ENCODE results near the gene KCNQ1. TPM values are rescaled to one million over a fixed set of nuclear protein-coding genes. Genes with fewer than 3 reads are reported as not detected.

The KCNQ1 gene
- total and polyA plus RNA-seq, 9 of the 15 experiments (the other 6 are each of a cell fraction or from before 2014, with no cell fraction given), result 0.44 TPM; not detected in 8

GRCh38 chr11:2844116-2844842 is 399.5 kb downstream of the KCNQ1 start:
- Histone ChIP-seq H3K27ac (ENCODE audit: extremely low read depth, low read depth, low read length) (no peak overlapping the region), H3K9me3 (replicated peaks; ENCODE audit: control insufficient read depth, insufficient read depth, low read depth, low read length) (no peaks in the 10 kb centered on the region), H3K9me1 (ENCODE audit: control insufficient read depth, insufficient read depth, low read length) (peaks cover 5% of the 10 kb centered on the region), H3K27me3 (ENCODE audit: control insufficient read depth in 2 of 2, insufficient read depth in 2 of 2, low read length in 2 of 2) (no peaks in the 10 kb centered on the region; a peak in 1 of 5 replicates), H3K4me1 (replicated peaks in 1 of 2; ENCODE audit: control insufficient read depth in 2 of 2, insufficient read depth in 2 of 2, low read length in 2 of 2) (peaks cover 17 to 67% of the 10 kb centered on the region in 2 experiments), H3K4me3 (no peak overlapping the region), H3K4me2 (ENCODE audit: insufficient read depth, low read length) (no peak overlapping the region), H2AFZ (ENCODE audit: low read depth, low read length) (no peak overlapping the region; the same call in 1 of the 2 replicates), H3K36me3 (ENCODE audit: control insufficient read depth, insufficient read depth, low read length) (no peaks in the 10 kb centered on the region), H4K20me1 (replicated peaks; ENCODE audit: control insufficient read depth, insufficient read depth, low read length) (no peaks in the 10 kb centered on the region), H3K9ac (ENCODE audit: insufficient read depth in 1 of 2, low read depth in 2 of 2, low read length in 2 of 2) (peak overlapping the region in 1 of 2 experiments; percentile 80; a peak in 1 of 4 replicates), H3K79me2 (ENCODE audit: control insufficient read depth, insufficient read depth, low read length) (no peaks in the 10 kb centered on the region)
- ATAC-seq (no peak; the same call in 2 of the 3 replicates), DNase-seq (ENCODE audit: extremely low read depth in 1 of 4, low spot score in 3 of 4) (no peak), FAIRE-seq (peak; percentile 54)
- in situ Hi-C loops (cut with MboI), result no loop called here
- intact Hi-C loops (cut with micrococcal nuclease), result no loop called here
- no TSS peak for BruUV-seq (replicated peaks)
- CTCF ChIA-PET (ENCODE audit: low intra/inter-chr PET ratio), result no interaction called here
- POLR2A ChIA-PET, result interaction anchor here (0.5 to 1.3 kb wide), 3 partner anchors 32 to 145 kb away, joined by 3 to 6 read pairs (median 4); partner anchors contain the start of gene KCNQ1OT1
- TF ChIP-seq GTF2E2 (tag; IDR thresholded peaks at IDR 0.05), result no peak
- no peak for TF ChIP-seq ZNF589 (CRISPR knock-in tag; IDR thresholded peaks at IDR 0.05; ENCODE audit: low read depth)
- peak; percentile 31 for TF ChIP-seq HMGN3 (IDR thresholded peaks at IDR 0.05; ENCODE audit: borderline replicate concordance, extremely low read depth, insufficient read length, low read depth, low read length)
- WGBS (ENCODE audit: insufficient coverage, low coverage, missing lambda C conversion rate), result 53% methylated on average over 17 of the region's 19 CpGs

- Histone ChIP-seq H3K27ac (ENCODE audit: extremely low read depth, low read depth, low read length) (no peak overlapping the region), H3K4me3 (no peak overlapping the region), H3K9me3 (replicated peaks; ENCODE audit: control insufficient read depth, insufficient read depth, low read depth, low read length) (no peaks in the 10 kb centered on the region), H3K36me3 (ENCODE audit: control insufficient read depth, insufficient read depth, low read length) (no peaks in the 10 kb centered on the region), H2AFZ (ENCODE audit: low read depth, low read length) (no peak overlapping the region), H3K4me1 (replicated peaks in 1 of 2; ENCODE audit: control insufficient read depth in 2 of 2, insufficient read depth in 2 of 2, low read length in 2 of 2) (peaks cover 17 to 67% of the 10 kb centered on the region in 2 experiments), H3K9me1 (ENCODE audit: control insufficient read depth, insufficient read depth, low read length) (peaks cover 5% of the 10 kb centered on the region), H3K9ac (ENCODE audit: insufficient read depth in 1 of 2, low read depth in 2 of 2, low read length in 2 of 2) (no peak overlapping the region), H3K79me2 (ENCODE audit: control insufficient read depth, insufficient read depth, low read length) (no peaks in the 10 kb centered on the region), H3K4me2 (ENCODE audit: insufficient read depth, low read length) (no peak overlapping the region), H4K20me1 (replicated peaks; ENCODE audit: control insufficient read depth, insufficient read depth, low read length) (no peaks in the 10 kb centered on the region), H3K27me3 (ENCODE audit: control insufficient read depth in 2 of 2, insufficient read depth in 2 of 2, low read length in 2 of 2) (no peaks in the 10 kb centered on the region; a peak in 1 of 5 replicates)
- BruUV-seq (replicated peaks), result no TSS peak
- intact Hi-C loops (cut with micrococcal nuclease) (no loop called here), in situ Hi-C loops (cut with MboI) (no loop called here)
- WGBS (ENCODE audit: insufficient coverage, low coverage, missing lambda C conversion rate), result 40% methylated on average over 9 of the region's 12 CpGs
- POLR2A ChIA-PET, result interaction anchor here (0.8 to 1.3 kb wide), 2 partner anchors 33 to 146 kb away, joined by 3 to 6 read pairs; partner anchors contain the start of gene KCNQ1OT1
- DNase-seq (ENCODE audit: extremely low read depth in 1 of 4, low spot score in 3 of 4) (peak in 2 of 4 experiments; percentile 49 to 51), FAIRE-seq (no peak), ATAC-seq (no peak)
- CTCF ChIA-PET (ENCODE audit: low intra/inter-chr PET ratio), result no interaction called here
- TF ChIP-seq ZBTB11 (CRISPR knock-in tag; IDR thresholded peaks at IDR 0.05), result no peak
- no peak for TF ChIP-seq STAT5A (IDR thresholded peaks at IDR 0.05; ENCODE audit: borderline replicate concordance, low read length)
- TF ChIP-seq RBM25 (IDR thresholded peaks at IDR 0.05; ENCODE audit: low read depth, low read length, severe bottlenecking), result no peak
- TF ChIP-seq, protein P1, sequence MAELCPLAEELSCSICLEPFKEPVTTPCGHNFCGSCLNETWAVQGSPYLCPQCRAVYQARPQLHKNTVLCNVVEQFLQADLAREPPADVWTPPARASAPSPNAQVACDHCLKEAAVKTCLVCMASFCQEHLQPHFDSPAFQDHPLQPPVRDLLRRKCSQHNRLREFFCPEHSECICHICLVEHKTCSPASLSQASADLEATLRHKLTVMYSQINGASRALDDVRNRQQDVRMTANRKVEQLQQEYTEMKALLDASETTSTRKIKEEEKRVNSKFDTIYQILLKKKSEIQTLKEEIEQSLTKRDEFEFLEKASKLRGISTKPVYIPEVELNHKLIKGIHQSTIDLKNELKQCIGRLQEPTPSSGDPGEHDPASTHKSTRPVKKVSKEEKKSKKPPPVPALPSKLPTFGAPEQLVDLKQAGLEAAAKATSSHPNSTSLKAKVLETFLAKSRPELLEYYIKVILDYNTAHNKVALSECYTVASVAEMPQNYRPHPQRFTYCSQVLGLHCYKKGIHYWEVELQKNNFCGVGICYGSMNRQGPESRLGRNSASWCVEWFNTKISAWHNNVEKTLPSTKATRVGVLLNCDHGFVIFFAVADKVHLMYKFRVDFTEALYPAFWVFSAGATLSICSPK (IDR thresholded peaks at IDR 0.05; ENCODE audit: borderline replicate concordance), result no peak
- no peak for TF ChIP-seq SP1 (CRISPR knock-in tag; IDR thresholded peaks at IDR 0.05)
Measured at GRCh38 chr11:2844996-2845395, 400.2 kb downstream of the KCNQ1 start.
